Adrenal gland (tissue), 12 donors: ENCODE measurements around the gene CLCNKB. TPM values are rescaled to one million over a fixed set of nuclear protein-coding genes. Genes with fewer than 3 reads are reported as not detected.
A peak's percentile ranks its signal among the peaks of the same experiment; 100 is the strongest.
"Not testable (repeated sequence)": the region's sequence is repeated elsewhere in the genome, so short reads cannot be mapped to it uniquely, and the experiment has no call there.

Source experiments
- DNase-seq, 7 donors: peaks; one replicate each; pipeline ENCODE4 v3.0.0-alpha.2; 2019 to 2020
- H3K27ac ChIP-seq, 5 donors: fragments of 200-600 bp; sonication (generic) in 4 of 5; 1 replicate in 3 of 5; 2 replicates in 2 of 5; pipeline versions ENCODE4 v1.5.1 to v1.8.0; 2016 to 2020; ENCODE audit warnings: mild to moderate bottlenecking in 1 of 5
- H3K27me3 ChIP-seq: fragments of 200-600 bp; 2 replicates; pipeline ENCODE4 v1.8.0; 2021
- H3K36me3 ChIP-seq, 2 donors: fragments of 200-600 bp; replicated peaks in 1 of 2; 1 replicate in 1 of 2; 2 replicates in 1 of 2; pipeline versions ENCODE4 v1.5.1 to v1.8.0; 2018 to 2022
- H3K4me1 ChIP-seq, 2 donors: fragments of 200-600 bp; replicated peaks in 1 of 2; 1 replicate in 1 of 2; 2 replicates in 1 of 2; pipeline versions ENCODE4 v1.5.1 to v1.8.0; 2018 to 2021
- H3K4me3 ChIP-seq, 4 donors: fragments of 200-600 bp; sonication (generic) in 3 of 4; one replicate each; pipeline ENCODE4 v1.5.1; 2016 to 2018
- H3K9me3 ChIP-seq, 3 donors: fragments of 200-600 bp; sonication (generic) in 1 of 3; replicated peaks in 1 of 3; 1 replicate in 2 of 3; 2 replicates in 1 of 3; pipeline versions ENCODE4 v1.5.1 to v1.8.0; 2016 to 2021
- POLR2A ChIP-seq, 2 donors: fragments of 450-650 bp; IDR thresholded peaks; one replicate each; pipeline ENCODE4 v1.6.1; 2017; ENCODE audit warnings: antibody characterized with exemption in 2 of 2, mild to moderate bottlenecking in 2 of 2, moderate library complexity in 1 of 2
- WGBS, 4 donors: extraction: QIAGEN DNeasy Blood & Tissue Kit in 2 of 4; methylation state at CpG; one replicate each; pipeline versions ENCODE4 v1.1.5 to v1.1.7; 2013 to 2017; 5-methylcytosine and 5-hydroxymethylcytosine counted together
- intact Hi-C, 2 donors: fragments of 100-400 bp; cut with DNase I; formaldehyde crosslinking; loops; one replicate each; pipeline versions ENCODE4 v1.14.1 to v1.15.0; 2022 to 2023
- polyA plus RNA-seq, 3 donors: library from polyadenylated mRNA; stranded (reverse); fragments of 200-250 nt in 2 of 3; fragments of 350-450 nt in 1 of 3; fragmentation: Illumina TruSeq in 1 of 3; extraction: RNeasy Lipid Tissue Mini Kit (QIAGEN cat#74804) in 1 of 3; gene quantifications; one replicate each; pipeline ENCODE4 v1.2.3, GENCODE V29; 2013 to 2014
- total RNA-seq, 9 donors: library from RNA; depleted of rRNA in 4 of 9; stranded (reverse); fragments of >200 nt in 4 of 9; fragments of 120-200 nt in 1 of 9; fragmentation: NEBNext Ultra II Directional in 1 of 9; extraction: Animal tissue kit (Norgen Biotek cat#: 25700) in 1 of 9; gene quantifications; one replicate each; pipeline versions ENCODE4 v1.1.0 to v1.2.4, GENCODE V29; 2013 to 2023
- TF ChIP-seq, protein P1 (sequence below), 6 experiments: fragments of 450-650 bp in 4 of 6; fragments of 200-600 bp in 2 of 6; sonication (generic) in 1 of 6; IDR thresholded peaks; 1 replicate in 5 of 6; 2 replicates in 1 of 6; pipeline versions ENCODE4 v1.5.1 to v1.8.0; 2016 to 2021; ENCODE audit warnings: antibody characterized with exemption in 6 of 6, mild to moderate bottlenecking in 2 of 6, moderate library complexity in 1 of 6
- donor health status: healthy with polysubstance abuse.
- donor health status: Bipolar disorder and iron deficiency.
- donor health status: DM: yes; HTN: yes; CAD: no.
- donor health status: DM: no; HTN: no; CAD: no.
- donor health status: DM: no; HTN: no; CAD: no.
- donor health status: DM: yes; HTN: yes; CAD: no.

CLCNKB gene
- total and polyA plus RNA-seq, 12 donors = 0.67 to 9.9 (median 2.6) TPM

DNA sequence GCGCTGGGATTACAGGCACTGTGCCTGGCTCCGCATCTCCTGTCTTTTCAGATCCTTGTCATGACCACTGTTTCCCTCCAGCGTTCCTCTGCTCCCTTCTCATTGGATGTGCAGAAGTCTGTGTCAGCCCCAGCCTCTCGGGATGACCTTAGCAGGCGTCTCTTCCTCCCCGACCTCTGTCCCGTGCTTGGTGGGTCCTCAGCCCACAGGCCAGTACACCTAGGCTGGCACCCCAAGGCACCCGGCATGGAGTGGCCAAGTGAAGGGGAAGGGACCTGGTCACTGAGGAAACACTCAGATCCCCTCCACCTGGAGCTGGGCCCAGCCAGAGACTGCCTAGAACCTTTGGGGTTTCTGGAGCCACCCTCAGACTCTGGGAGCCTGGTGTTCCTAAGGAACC, 2.4 kb upstream of the CLCNKB start:
- Histone ChIP-seq H3K36me3 (no peaks in the 10 kb centered on the region), H3K9me3 (no peaks in the 10 kb centered on the region), H3K27me3 (no peaks in the 10 kb centered on the region), H3K27ac (no peak overlapping the region), H3K4me1 (no peaks in the 10 kb centered on the region), H3K4me3 (no peak overlapping the region)
- no peak for DNase-seq
- no peak for TF ChIP-seq POLR2A (IDR thresholded peaks at IDR 0.05)
- TF ChIP-seq, protein P1, sequence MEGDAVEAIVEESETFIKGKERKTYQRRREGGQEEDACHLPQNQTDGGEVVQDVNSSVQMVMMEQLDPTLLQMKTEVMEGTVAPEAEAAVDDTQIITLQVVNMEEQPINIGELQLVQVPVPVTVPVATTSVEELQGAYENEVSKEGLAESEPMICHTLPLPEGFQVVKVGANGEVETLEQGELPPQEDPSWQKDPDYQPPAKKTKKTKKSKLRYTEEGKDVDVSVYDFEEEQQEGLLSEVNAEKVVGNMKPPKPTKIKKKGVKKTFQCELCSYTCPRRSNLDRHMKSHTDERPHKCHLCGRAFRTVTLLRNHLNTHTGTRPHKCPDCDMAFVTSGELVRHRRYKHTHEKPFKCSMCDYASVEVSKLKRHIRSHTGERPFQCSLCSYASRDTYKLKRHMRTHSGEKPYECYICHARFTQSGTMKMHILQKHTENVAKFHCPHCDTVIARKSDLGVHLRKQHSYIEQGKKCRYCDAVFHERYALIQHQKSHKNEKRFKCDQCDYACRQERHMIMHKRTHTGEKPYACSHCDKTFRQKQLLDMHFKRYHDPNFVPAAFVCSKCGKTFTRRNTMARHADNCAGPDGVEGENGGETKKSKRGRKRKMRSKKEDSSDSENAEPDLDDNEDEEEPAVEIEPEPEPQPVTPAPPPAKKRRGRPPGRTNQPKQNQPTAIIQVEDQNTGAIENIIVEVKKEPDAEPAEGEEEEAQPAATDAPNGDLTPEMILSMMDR (IDR thresholded peaks at IDR 0.05) = no peak
- intact Hi-C loops = no loop called here
- WGBS, 4 donors = 53 to 92% (median 69%) methylated on average over 8 of the region's 8 CpGs

DNA sequence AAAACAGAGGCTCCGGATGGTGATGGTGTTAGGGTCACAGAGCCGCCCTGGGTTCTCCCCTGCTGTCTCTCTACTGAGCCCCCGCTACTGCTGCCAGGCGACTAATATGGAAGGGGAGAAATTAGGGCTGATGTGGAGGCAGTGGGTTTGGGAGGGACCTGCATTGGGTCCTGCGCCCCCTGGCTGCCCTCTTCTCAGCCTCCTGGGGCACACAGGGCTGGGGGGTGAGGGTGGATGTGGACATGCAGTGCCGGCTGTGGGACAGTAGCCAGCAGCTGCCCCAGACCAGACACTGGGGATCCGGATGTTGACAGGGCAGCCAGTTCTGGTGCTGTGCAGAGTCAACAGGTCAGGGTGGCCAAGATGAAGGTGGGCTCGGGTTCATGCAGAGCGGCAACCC, 1.5 kb upstream of the CLCNKB start:
- H3K4me1 ChIP-seq = no peaks in the 10 kb centered on the region
- TF ChIP-seq, protein P1 (IDR thresholded peaks at IDR 0.05) = no peak
- TF ChIP-seq POLR2A (IDR thresholded peaks at IDR 0.05) = no peak
- intact Hi-C loops = no loop called here
- WGBS, 4 donors = 74 to 84% (median 79%) methylated on average over 6 to 9 of the region's 9 CpGs
- DNase-seq = no peak
- H3K27me3 ChIP-seq = no peaks in the 10 kb centered on the region
- H3K4me3 ChIP-seq = no peak overlapping the region
- no peak overlapping the region for H3K27ac ChIP-seq
- no peaks in the 10 kb centered on the region for H3K9me3 ChIP-seq
- no peaks in the 10 kb centered on the region for H3K36me3 ChIP-seq

DNA sequence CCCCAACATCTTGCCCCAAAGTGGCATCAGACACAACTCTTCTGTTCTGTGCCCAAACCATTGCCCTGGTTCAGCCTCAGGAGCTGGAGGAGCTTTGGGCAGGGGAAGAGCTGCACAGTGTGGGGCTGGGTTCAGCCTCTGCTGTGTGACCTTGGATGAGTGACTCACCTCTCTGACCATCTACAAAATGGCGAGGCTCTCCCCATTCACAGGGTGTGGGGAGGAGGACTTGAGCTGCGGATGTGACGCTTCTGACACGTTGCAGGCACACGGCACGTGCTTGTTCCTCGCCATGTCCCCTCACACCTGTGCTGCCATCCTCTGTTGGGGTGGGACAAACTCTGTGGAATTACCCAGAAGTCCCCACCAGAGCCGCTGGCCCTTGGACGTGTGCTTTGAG, 928 bp upstream of the CLCNKB start:
- H3K4me3 ChIP-seq, H3K4me1 ChIP-seq, intact Hi-C loops, H3K9me3 ChIP-seq, H3K27me3 ChIP-seq, H3K36me3 ChIP-seq: not testable (repeated sequence)
- TF ChIP-seq POLR2A (IDR thresholded peaks at IDR 0.05) = peak in 1 of 2 donors; percentile 7
- H3K27ac ChIP-seq = peak overlapping the region in 1 of 5 donors; percentile 68
- 47 to 57% (median 52%) methylated on average over 8 to 9 of the region's 9 CpGs; no CpG with 5 or more reads in 1 of the 4 donors for WGBS, 4 donors
- peak in 6 of 7 donors; percentile 68 to 78 (median 74) for DNase-seq

DNA sequence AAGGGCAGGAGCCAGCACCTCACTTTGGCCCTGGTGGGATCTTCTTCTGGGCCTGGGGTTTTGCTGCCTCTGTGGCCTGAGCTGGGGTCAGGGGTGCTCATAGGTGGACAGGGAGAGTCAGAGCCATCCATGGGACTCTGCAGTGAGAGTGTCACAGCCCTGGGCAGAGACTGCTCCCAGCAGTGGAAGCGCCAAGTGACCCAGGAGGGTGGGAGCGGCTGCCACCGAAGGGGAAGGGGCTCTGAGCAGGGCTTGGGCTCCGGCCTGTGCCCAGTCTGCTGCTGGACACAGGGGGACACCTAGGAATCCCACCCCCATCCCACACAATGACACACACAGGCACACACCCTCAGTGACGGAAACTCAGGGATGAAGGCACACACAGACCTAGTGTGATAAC, 368 bp downstream of the CLCNKB start:
- Histone ChIP-seq H3K4me3 (no peak overlapping the region), H3K27me3 (no peaks in the 10 kb centered on the region), H3K9me3 (no peaks in the 10 kb centered on the region), H3K4me1 (no peaks in the 10 kb centered on the region), H3K36me3 (no peaks in the 10 kb centered on the region), H3K27ac (peak overlapping the region in 2 of 5 donors; percentile 21 to 68)
- no peak for DNase-seq
- no peak for TF ChIP-seq POLR2A (IDR thresholded peaks at IDR 0.05)
- TF ChIP-seq, protein P1 (IDR thresholded peaks at IDR 0.05) = no peak
- intact Hi-C loops = no loop called here
- WGBS, 4 donors = 88 to 100% (median 92%) methylated on average over 3 to 5 of the region's 5 CpGs

- TF ChIP-seq POLR2A (IDR thresholded peaks at IDR 0.05) = no peak
- TF ChIP-seq, protein P1 (IDR thresholded peaks at IDR 0.05) = no peak
- DNase-seq = no peak
- H3K4me3 ChIP-seq = no peak overlapping the region
- H3K36me3 ChIP-seq = no peaks in the 10 kb centered on the region
- WGBS, 4 donors = 62 to 100% (median 84%) methylated on average over 1 to 7 of the region's 7 CpGs
- H3K9me3 ChIP-seq = no peaks in the 10 kb centered on the region
- intact Hi-C loops = loop anchor here in 1 of 2 donors (5.0 kb wide), 1 partner anchor 40 kb away; no protein-coding TSS in a partner anchor
- no peaks in the 10 kb centered on the region for H3K27me3 ChIP-seq
- H3K27ac ChIP-seq = no peak overlapping the region
- H3K4me1 ChIP-seq = no peaks in the 10 kb centered on the region
Measured at GRCh38 chr1:16046842-16047241, 3.3 kb downstream of the CLCNKB start.
